ENCODE measurements around the gene CFAP46.
"Not testable (repeated sequence)": the region's sequence is repeated elsewhere in the genome, so short reads cannot be mapped to it uniquely, and the experiment has no call there.

The CFAP46 gene

GRCh38 chr10:132925071-132925561 is 17.3 kb downstream of the CFAP46 start:
- DNase-seq (ENCODE audit: low spot score) = no peak
- H3K27ac ChIP-seq = no peak overlapping the region
- no peak overlapping the region for H3K4me3 ChIP-seq
- no peak for TF ChIP-seq CTCF (IDR thresholded peaks at IDR 0.05)

- H3K4me3 ChIP-seq = no peak overlapping the region
- no peak for TF ChIP-seq CTCF (IDR thresholded peaks at IDR 0.05)
- no peak for DNase-seq (ENCODE audit: low spot score)
- H3K27ac ChIP-seq = no peak overlapping the region
These were observed 18.1 kb downstream of the CFAP46 start for GRCh38 chr10:132924046-132924952.

GRCh38 chr10:132923384-132923783 is 19.0 kb downstream of the CFAP46 start:
- H3K27ac ChIP-seq; DNase-seq (ENCODE audit: low spot score); H3K4me3 ChIP-seq: not testable (repeated sequence)

GRCh38 chr10:132922872-132923271 is 19.5 kb downstream of the CFAP46 start:
- TF ChIP-seq CTCF (IDR thresholded peaks at IDR 0.05) = no peak
- Histone ChIP-seq H3K4me3 (no peak overlapping the region), H3K27ac (no peak overlapping the region)
- no peak for DNase-seq (ENCODE audit: low spot score)

- Histone ChIP-seq H3K4me3 (no peak overlapping the region), H3K27ac (no peak overlapping the region)
- no peak for DNase-seq (ENCODE audit: low spot score)
- TF ChIP-seq CTCF (IDR thresholded peaks at IDR 0.05) = no peak
These were observed 20.3 kb downstream of the CFAP46 start for GRCh38 chr10:132921818-132922807.

GRCh38 chr10:132921086-132921485 is 21.3 kb downstream of the CFAP46 start:
- TF ChIP-seq CTCF (IDR thresholded peaks at IDR 0.05) = no peak
- no peak overlapping the region for H3K27ac ChIP-seq
- no peak for DNase-seq (ENCODE audit: low spot score)
- no peak overlapping the region for H3K4me3 ChIP-seq

All from coronary artery (tissue), 2 donors.